Right renal pelvis (tissue), 4 donors: ENCODE results near the gene PRSS22. TPM values are rescaled to one million over a fixed set of nuclear protein-coding genes. Genes with fewer than 3 reads are reported as not detected.

Experiments used
- DNase-seq, 4 donors: peaks; one replicate each; pipeline ENCODE4 v3.0.0-alpha.2; 2013; ENCODE audit warnings: low read depth in 4 of 4, low spot score in 3 of 4, missing footprints in 1 of 4
- polyA plus RNA-seq, 4 donors: library from polyadenylated mRNA; unstranded; fragments of 120-200 nt; gene quantifications; one replicate each; pipeline ENCODE4 v1.2.1, GENCODE V29; 2013; ENCODE audit not compliant: insufficient read length in 4 of 4

PRSS22 gene
- polyA plus RNA-seq, 4 donors, result 7.5 to 9.8 (median 8.4) TPM

GRCh38 chr16:2853531-2854073 is 4.4 kb downstream of the PRSS22 start:
- DNase-seq, result no peak

DNA sequence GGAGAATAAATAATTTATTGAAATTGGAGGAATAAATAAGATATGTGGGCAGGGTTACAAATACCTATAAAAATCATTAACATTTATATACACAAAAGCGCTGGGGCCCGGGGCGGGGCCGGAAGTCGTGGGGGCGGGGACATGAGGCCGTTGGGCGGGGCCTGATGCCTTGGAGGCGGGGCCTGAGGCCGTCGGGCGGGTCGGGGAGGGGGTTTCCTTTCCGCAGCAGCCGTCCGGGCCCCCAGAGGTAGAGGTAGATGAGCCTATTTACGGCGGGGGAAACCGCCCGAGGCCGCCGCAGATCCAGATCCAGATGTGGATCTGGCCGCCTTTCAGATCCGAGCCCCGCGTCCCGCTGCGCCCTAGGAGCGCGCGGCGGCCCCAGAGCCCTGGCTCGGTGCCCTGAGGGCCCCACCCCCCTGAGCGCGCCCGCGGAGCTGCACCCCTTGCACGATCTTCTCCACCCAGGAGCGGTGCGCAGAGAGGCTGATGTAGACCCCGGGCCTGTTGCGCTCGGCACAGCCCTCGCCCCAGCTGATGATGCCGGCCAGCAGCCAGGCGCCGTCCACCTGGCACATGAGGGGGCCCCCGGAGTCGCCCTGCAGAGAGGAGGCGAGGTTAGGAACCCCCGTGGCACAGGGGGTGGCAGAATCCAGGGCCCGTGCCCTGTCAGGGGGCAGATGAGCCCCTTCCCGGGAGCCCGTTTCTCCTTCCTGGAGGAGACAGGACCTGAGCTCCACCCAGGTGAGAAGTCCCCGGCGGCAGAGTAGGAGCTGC is 5.1 kb downstream of the PRSS22 start:
- DNase-seq, result no peak

DNA sequence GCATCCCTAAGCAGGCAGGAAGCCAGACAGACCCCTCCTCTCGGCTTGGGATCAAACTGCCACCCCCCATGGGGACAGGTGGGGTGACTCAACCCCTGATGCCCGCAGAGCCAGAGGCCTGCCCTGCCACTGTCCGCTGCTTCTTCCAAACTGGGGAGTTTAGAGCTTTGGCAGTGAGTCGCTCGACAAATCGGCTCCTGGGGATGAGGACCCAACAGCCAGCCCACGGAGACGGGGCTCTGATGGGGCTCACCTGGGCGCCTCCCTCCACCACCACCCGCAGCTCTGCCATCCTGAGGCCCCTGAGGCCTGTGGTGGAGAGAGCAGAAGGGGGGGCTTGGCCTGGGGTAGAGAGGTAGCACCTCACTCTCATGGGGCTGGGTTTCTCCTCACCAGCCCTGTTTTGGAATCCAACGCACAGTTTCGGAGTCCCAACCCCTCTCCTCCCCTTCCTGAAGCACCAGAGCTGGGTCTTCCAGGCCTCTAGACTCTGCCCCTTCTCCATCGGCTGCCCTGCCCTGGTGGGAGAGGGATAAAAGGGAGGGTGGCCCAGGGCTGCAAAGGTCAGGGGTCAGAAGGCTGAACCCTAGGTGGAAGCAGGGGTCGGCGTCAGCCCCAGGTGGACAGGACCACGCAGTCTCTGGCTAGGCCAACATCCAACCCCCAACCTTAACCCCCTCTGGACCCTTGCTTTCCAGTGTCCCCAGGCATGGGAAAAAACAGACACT is 5.8 kb downstream of the PRSS22 start:
- DNase-seq, result no peak

- DNase-seq, result no peak
Observed at GRCh38 chr16:2848933-2849725, 8.8 kb downstream of the PRSS22 start.

- DNase-seq, result no peak
Observed at GRCh38 chr16:2846511-2847310, 11.3 kb downstream of the PRSS22 start.

GRCh38 chr16:2845116-2845515 is 12.9 kb downstream of the PRSS22 start:
- DNase-seq, result no peak

- DNase-seq, result no peak
Observed at GRCh38 chr16:2843526-2843925, 14.4 kb downstream of the PRSS22 start.

DNA sequence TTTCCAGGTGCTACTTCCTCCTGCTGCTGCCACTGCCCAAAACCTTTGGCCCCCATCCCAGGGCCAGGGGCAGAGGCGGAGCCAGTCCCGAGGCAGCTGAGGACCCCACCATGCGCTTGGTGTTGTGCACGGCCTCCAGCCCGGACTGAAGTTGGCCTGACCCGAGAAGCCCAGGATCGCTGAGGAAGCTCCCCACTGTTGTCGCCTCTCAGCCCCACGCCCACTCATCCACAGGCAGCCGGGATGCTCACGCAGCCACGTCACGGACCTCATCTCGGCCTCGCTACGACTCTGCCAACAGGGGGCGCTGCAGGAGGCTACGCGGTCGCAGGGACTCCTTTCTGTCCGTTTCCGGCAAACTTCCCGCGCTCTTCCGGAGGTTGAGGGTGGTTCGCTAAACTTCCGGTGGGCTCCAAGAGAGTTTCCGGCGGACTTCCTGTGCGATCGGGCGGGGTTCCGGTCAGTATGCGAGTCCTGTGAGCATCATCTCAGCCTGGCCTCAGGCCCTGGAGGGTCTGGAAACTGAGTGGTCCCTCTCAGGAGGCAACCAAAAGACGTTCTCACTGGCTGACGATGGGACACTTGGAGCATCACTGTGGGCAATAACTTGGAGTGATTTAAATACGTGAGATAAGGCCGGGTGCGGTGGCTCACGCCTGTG is 15.5 kb downstream of the PRSS22 start:
- DNase-seq, result no peak

GRCh38 chr16:2841606-2842339 is 16.2 kb downstream of the PRSS22 start:
- no peak for DNase-seq

GRCh38 chr16:2840914-2841313 is 17.1 kb downstream of the PRSS22 start:
- DNase-seq, result no peak

GRCh38 chr16:2839650-2840450 is 18.1 kb downstream of the PRSS22 start:
- no peak for DNase-seq

DNA sequence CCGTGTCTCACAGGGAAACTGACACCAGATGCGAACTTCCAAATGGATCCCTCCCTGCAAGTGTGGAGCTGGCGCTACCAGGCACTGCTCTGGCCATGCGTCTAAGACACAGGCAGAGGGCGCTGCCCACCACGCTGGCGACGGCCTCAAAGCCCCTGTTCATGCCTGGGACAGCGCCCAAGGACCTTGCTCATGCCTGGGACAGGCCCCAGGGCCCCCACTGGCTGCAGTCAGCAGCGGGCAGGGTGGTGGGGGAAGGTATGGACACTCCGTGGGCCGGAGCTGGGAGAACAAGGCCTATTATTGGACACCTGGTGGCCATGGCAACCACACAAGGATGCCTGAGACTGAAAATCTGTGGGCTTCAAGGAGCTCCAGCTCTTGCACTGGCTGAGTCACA is 19.0 kb downstream of the PRSS22 start:
- peak in 2 of 4 donors; percentile 33 to 47 for DNase-seq

- no peak for DNase-seq
Observed at GRCh38 chr16:2836646-2837508, 21.1 kb downstream of the PRSS22 start.

DNA sequence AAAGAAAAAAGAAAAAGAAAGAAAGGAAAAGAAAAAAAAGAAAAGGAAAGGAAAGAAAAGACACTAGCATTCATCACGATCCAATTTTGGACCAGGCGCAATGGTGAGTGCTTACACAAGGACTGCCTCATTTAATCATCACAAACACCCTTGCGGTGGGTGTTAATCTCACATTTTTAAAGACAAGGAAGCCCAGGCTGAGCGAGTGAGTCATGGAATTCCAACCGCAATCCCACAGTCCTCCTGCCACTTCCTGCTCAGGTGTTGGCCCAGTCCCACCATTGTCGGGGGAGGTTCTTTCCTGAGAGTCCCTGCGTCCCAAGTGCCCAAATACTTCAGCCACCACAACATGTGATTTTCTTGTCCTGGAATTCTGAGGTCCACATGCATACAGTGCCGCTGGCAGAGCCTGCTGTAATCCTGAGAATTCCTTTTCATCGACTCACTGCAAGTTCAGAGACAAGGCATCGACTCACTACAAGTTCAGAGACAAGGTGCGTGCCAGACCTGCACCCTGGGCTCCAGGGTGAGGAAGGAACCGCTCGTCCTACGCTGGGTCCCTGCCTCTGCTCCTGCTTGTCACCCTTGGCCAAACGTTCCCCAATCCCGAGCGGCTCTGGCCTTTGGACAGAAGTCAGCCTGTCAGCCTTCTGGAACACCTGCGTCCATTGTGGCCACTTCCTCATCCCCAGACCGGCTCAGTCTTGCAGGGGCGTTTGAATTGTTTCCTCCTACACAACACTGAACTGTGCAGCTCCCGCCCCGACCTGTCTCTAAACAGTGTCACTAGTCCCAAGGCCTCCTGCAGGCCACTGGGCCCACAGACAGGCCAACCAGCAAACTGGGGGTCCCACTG is 22.1 kb downstream of the PRSS22 start:
- DNase-seq, result no peak

- DNase-seq, result no peak
Observed at GRCh38 chr16:2834968-2835367, 23.0 kb downstream of the PRSS22 start.

DNA sequence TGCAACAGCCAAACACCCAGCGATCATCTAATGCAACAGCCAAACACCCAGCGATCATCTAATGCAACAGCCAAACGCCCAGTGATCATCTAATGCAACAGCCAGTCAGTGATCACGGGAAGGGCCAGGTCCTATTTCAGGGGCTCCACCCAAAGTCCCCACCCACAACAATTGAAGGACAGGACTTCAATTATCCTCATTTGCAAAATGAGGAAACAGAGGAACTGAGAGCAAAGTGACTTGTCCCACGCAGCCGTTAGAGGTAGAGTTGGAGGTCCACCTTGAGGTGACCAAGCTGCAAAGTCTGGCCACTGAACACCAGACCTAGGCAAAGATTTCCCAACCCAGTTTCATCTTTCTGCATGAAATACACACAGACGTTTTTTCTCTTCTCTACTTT is 24.2 kb downstream of the PRSS22 start:
- no peak for DNase-seq
